Measurements from ENCODE around the gene TMLHE.
"Not testable (repeated sequence)": the region's sequence is repeated elsewhere in the genome, so short reads cannot be mapped to it uniquely, and the experiment has no call there.

The TMLHE gene

GRCh38 chrX:155477136-155477535, 135.6 kb downstream of the TMLHE start:
- not testable (repeated sequence) for DNase-seq

- DNase-seq, result not testable (repeated sequence)
Measured at GRCh38 chrX:155466269-155466938, 146.3 kb downstream of the TMLHE start.

DNA sequence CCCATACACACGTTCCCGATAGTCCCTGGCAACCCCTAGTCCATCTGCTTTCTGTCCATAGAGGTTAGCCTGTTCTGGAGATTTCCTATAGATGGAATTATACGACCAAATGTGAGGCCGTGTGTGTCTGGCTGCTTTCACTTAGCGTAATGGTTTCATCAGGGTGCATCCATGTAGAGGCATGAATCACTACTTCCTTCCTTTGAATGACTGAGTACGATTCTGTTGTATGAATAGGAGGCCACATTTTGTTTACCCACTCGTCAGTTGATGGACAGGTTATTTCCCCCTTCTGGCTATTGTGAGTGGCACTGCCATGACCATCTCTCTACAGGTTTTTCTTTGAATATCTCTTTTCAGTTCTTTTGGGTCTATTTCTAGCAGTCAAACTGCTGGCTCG, 152.3 kb downstream of the TMLHE start:
- DNase-seq, result not testable (repeated sequence)

DNA sequence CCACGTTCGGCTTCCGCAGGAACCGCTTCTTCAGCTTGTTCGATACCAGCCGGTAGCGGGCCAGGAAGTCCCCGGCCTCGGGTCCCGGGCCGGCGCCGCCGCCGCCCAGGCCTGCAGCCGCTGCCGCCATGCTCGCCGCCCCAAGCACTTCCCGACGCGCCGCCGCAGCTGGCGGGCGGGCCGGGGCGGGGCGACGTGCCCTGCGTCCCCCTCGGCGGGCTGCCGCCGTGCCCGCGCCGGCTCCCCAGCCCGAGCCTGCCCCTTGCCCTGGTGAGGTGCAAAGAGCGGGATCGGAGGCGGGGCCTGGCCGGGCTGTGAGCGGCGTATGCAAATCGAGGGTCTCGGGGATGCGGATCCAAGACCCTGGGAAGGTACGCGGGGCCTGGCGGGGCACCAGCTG, 154.3 kb downstream of the TMLHE start, which contains the start of gene F8A3:
TSS of gene F8A3 (minus strand) at position 150 of the 400 bp plus-strand sequence. CDS start at position 130, 20 bp downstream.
- not testable (repeated sequence) for DNase-seq

DNA sequence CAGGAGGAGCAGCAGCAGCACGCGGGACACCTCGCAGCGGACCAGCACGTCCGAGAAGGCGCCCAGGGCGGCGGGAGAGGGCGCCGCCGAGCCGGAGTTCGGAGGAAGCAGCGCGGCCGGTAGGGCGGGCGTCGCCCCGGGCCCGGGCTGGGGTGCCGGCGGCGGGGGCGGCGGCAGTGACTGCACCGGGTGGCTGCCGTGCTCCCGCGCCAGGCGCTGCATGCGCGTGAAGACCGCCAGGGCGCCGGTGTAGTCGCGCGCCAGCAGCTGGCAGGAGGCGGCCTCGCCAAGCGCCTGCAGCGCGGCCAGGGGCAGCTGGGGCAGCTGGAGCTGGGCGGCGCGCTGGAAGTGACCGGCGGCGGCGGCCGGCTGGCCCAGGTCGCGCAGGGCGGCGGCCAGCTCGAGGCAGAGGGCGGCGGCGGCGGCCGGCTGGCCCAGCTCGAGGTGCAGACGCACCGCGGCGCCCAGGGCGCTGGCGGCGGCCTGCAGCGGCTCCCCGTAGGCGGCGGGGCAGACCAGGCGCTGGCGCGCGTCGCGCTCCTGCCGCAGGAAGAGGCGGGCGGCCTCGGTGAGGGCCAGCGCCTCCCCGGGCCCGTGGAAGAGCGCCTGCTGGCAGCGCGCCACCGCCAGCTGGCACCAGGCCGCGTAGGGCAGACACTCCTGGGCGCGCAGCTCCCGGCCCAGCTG, 154.8 kb downstream of the TMLHE start:
- DNase-seq, result not testable (repeated sequence)

DNA sequence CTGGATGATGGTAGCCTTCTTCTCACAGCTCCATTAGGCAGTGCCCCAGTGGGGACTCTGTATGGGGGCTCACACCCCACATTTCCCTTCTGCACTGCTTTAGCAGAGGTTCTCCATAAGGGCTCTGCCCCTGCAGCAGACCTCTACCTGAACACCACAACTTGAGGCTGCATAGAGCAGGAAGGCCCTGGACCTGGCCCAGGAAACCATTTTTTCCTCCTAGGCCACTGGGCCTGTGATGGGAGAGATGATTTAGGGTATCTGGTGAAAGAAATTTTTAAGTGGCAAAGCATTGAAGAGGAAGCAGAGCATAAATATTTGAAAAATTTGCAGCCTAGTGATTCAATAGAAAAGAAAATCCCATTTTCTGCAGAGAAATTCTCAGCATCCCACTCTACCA, 171.7 kb downstream of the TMLHE start:
- no peak for DNase-seq
